Transverse colon (tissue), 3 donors: Measurements from ENCODE around the gene OMD.

Experiments used
- EP300 ChIP-seq: sonication (generic); formaldehyde crosslinking; IDR thresholded peaks from one replicate; pipeline ENCODE4 v1.6.1; 2017; ENCODE audit warnings: antibody characterized with exemption, low read depth
- POLR2A ChIP-seq: fragments of 450-650 bp; IDR thresholded peaks from one replicate; pipeline ENCODE4 v1.6.1; 2016; ENCODE audit warnings: antibody characterized with exemption, mild to moderate bottlenecking, moderate library complexity
- TF ChIP-seq, protein P1 (sequence below), 5 experiments: fragments of 200-600 bp in 3 of 5; fragments of 450-650 bp in 2 of 5; sonication (generic) in 3 of 5; IDR thresholded peaks; 1 replicate in 2 of 5; 2 replicates in 3 of 5; pipeline ENCODE4 v1.5.1; 2016 to 2017; ENCODE audit warnings: antibody characterized with exemption in 5 of 5, inconsistent platforms in 3 of 5, mild to moderate bottlenecking in 2 of 5, moderate library complexity in 1 of 5

- TF ChIP-seq, protein P1, sequence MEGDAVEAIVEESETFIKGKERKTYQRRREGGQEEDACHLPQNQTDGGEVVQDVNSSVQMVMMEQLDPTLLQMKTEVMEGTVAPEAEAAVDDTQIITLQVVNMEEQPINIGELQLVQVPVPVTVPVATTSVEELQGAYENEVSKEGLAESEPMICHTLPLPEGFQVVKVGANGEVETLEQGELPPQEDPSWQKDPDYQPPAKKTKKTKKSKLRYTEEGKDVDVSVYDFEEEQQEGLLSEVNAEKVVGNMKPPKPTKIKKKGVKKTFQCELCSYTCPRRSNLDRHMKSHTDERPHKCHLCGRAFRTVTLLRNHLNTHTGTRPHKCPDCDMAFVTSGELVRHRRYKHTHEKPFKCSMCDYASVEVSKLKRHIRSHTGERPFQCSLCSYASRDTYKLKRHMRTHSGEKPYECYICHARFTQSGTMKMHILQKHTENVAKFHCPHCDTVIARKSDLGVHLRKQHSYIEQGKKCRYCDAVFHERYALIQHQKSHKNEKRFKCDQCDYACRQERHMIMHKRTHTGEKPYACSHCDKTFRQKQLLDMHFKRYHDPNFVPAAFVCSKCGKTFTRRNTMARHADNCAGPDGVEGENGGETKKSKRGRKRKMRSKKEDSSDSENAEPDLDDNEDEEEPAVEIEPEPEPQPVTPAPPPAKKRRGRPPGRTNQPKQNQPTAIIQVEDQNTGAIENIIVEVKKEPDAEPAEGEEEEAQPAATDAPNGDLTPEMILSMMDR (IDR thresholded peaks at IDR 0.05), result no peak
- TF ChIP-seq EP300 (no peak), POLR2A (no peak)
Observed at GRCh38 chr9:92463984-92464383, 39.7 kb upstream of the OMD start.
